Measurements from ENCODE around the gene CGREF1.

DNA sequence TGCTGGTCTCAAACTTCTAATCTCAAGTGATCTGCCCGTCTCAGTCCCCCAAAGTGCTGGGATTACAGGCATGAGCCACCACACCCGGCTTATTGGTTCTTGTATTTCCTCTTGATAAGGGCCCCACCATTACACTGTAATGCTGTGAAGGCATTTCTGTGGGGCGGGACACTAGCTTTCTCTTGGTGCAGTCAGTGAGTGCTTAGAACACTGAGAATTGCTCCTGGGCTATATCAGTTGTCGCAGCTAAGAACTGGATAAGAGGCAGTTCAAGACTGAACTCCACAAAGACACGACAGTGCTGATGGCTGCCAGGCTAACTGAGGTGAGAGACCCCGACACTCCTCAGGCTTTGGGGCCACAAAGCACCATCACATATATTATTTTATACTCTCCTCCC is 30.3 kb downstream of the CGREF1 start:
- TF ChIP-seq, protein P1, sequence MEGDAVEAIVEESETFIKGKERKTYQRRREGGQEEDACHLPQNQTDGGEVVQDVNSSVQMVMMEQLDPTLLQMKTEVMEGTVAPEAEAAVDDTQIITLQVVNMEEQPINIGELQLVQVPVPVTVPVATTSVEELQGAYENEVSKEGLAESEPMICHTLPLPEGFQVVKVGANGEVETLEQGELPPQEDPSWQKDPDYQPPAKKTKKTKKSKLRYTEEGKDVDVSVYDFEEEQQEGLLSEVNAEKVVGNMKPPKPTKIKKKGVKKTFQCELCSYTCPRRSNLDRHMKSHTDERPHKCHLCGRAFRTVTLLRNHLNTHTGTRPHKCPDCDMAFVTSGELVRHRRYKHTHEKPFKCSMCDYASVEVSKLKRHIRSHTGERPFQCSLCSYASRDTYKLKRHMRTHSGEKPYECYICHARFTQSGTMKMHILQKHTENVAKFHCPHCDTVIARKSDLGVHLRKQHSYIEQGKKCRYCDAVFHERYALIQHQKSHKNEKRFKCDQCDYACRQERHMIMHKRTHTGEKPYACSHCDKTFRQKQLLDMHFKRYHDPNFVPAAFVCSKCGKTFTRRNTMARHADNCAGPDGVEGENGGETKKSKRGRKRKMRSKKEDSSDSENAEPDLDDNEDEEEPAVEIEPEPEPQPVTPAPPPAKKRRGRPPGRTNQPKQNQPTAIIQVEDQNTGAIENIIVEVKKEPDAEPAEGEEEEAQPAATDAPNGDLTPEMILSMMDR (conservative IDR thresholded peaks at IDR 0.05; ENCODE audit: low read length), result no peak
- TF ChIP-seq EZH2phosphoT487 (IDR thresholded peaks at IDR 0.05; ENCODE audit: borderline replicate concordance, low read depth, low read length), result no peak
